CD4-positive, CD25-positive, alpha-beta regulatory T cell (primary cell): Measurements from ENCODE around the gene TMTC4. TPM values are rescaled to one million over a fixed set of nuclear protein-coding genes. Genes with fewer than 3 reads are reported as not detected.

Experiments
- ATAC-seq, 2 donors: fragments of 150-1000 bp; cut with Tn5 transposase; one replicate each; pipeline ENCODE4 v1.10.0; 2021; ENCODE audit warnings: low read depth in 2 of 2, moderate number of reproducible peaks in 2 of 2, moderate library complexity in 1 of 2
- DNase-seq, 3 donors: peaks; one replicate each; pipeline versions ENCODE4 v3.0.0 to v3.0.0-alpha.2; 2012 to 2022; ENCODE audit warnings: mixed read lengths in 1 of 3
- H3K27ac ChIP-seq: one replicate; pipeline ENCODE4 v1.7.0; 2013; ENCODE audit warnings: mild to moderate bottlenecking, low read length; ENCODE audit not compliant: insufficient read depth, poor library complexity, severe bottlenecking
- H3K27me3 ChIP-seq: one replicate; pipeline ENCODE4 v1.7.0; 2013; ENCODE audit warnings: low read length; ENCODE audit not compliant: control insufficient read depth, insufficient read depth
- H3K36me3 ChIP-seq: one replicate; pipeline ENCODE4 v1.7.0; 2013; ENCODE audit warnings: mild to moderate bottlenecking, low read length, moderate library complexity; ENCODE audit not compliant: control insufficient read depth, insufficient read depth
- H3K4me1 ChIP-seq: 2 replicates; pipeline ENCODE4 v1.7.0; 2013; ENCODE audit warnings: mild to moderate bottlenecking, low read length; ENCODE audit not compliant: insufficient read depth, control insufficient read depth, poor library complexity, severe bottlenecking
- H3K4me3 ChIP-seq: one replicate; pipeline ENCODE4 v1.7.0; 2013; ENCODE audit warnings: low read depth, mild to moderate bottlenecking, low read length, moderate library complexity
- H3K9me3 ChIP-seq, 2 experiments: 1 replicate in 1 of 2; 2 replicates in 1 of 2; pipeline ENCODE4 v1.7.0; 2013; ENCODE audit warnings: low read length in 2 of 2, mild to moderate bottlenecking in 1 of 2, moderate library complexity in 1 of 2; ENCODE audit not compliant: control insufficient read depth in 2 of 2
- H3K27ac Mint-ChIP-seq, 3 donors: one replicate each; pipeline ENCODE4 v1.8.0; 2020 to 2022; ENCODE audit warnings: mild to moderate bottlenecking in 3 of 3, mixed read lengths in 3 of 3, moderate library complexity in 2 of 3
- H3K27me3 Mint-ChIP-seq: one replicate; pipeline ENCODE4 v1.8.0; 2022; ENCODE audit warnings: mild to moderate bottlenecking, mixed read lengths
- H3K36me3 Mint-ChIP-seq: one replicate; pipeline ENCODE4 v1.8.0; 2020; ENCODE audit warnings: mixed read lengths
- H3K4me1 Mint-ChIP-seq, 4 donors: one replicate each; pipeline ENCODE4 v1.8.0; 2020 to 2022; ENCODE audit warnings: mixed read lengths in 4 of 4, mild to moderate bottlenecking in 1 of 4
- H3K4me3 Mint-ChIP-seq, 4 donors: one replicate each; pipeline ENCODE4 v1.8.0; 2020 to 2022; ENCODE audit warnings: mild to moderate bottlenecking in 4 of 4, mixed read lengths in 4 of 4, moderate library complexity in 3 of 4
- H3K9me3 Mint-ChIP-seq, 7 donors: one replicate each; pipeline ENCODE4 v1.8.0; 2020 to 2022; ENCODE audit warnings: mixed read lengths in 7 of 7, mild to moderate bottlenecking in 3 of 7, moderate library complexity in 2 of 7
- polyA plus RNA-seq, 4 donors: library from polyadenylated mRNA; unstranded; fragments of 300-500 nt; fragmentation: Illumina TruSeq; gene quantifications; one replicate each; pipeline ENCODE4 v1.2.3, GENCODE V29; 2021
- total RNA-seq: library from RNA; stranded (reverse); gene quantifications from one replicate; pipeline ENCODE4 v1.2.3, GENCODE V29; 2022

Gene TMTC4
- total and polyA plus RNA-seq, 5 donors from 2014 or later = 2.5 to 10.5 (median 5.3) TPM

DNA sequence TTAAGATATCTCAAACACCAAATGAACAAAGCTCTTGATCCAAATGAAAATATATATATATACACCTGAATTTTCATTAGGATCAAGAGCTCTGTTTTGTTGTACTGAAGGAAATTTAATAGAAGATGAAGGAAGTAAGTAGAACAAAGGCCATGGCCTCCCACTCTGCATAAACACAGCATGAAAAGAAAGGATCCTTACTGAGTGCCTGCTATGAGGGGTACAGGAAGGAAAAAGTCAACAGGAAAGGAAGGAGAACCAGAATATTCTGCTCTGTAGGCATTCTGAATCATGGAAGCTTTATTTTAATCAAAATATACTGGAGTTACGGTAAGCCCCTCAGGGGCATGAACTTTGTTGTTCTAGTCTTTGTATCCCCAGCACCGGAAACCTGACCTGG is 22.1 kb downstream of the TMTC4 start:
- H3K27ac Mint-ChIP-seq = no peak overlapping the region
- H3K4me3 Mint-ChIP-seq = no peak overlapping the region
- H3K27me3 Mint-ChIP-seq = no peaks in the 10 kb centered on the region

DNA sequence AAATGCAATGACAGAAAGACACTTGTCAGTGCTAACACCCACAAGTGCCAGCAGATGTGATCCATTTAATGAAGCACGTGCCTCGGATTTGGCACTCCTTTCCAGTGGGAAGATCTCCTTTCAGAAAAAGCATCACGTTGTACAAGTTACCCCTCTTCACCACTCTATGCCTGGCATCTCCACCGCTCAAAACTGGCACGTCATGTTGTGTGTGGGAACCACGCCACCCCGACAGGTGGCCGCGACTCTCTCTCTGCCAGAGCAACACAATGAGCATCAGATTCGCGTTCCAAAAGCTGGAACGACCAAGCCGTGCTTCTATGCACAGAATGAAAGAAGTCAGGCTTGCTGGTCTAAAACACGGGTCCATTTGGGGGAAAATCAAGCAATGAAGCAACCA is 24.3 kb downstream of the TMTC4 start:
- H3K27me3 Mint-ChIP-seq = no peaks in the 10 kb centered on the region
- Histone ChIP-seq H3K4me1 (no peaks in the 10 kb centered on the region), H3K27me3 (no peaks in the 10 kb centered on the region), H3K9me3 (no peaks in the 10 kb centered on the region), H3K4me3 (no peak overlapping the region), H3K36me3 (peaks cover 12% of the 10 kb centered on the region), H3K27ac (no peak overlapping the region)
- H3K36me3 Mint-ChIP-seq = peaks cover 40% of the 10 kb centered on the region
- H3K4me1 Mint-ChIP-seq = peaks cover 0 to 6% (median 0%) of the 10 kb centered on the region in 4 donors
- H3K4me3 Mint-ChIP-seq = no peak overlapping the region
- ATAC-seq = no peak
- DNase-seq = no peak
- no peak overlapping the region for H3K27ac Mint-ChIP-seq
- H3K9me3 Mint-ChIP-seq = no peaks in the 10 kb centered on the region

More for the DNA sequence above, 22.1 kb downstream of the TMTC4 start:
- no peak for ATAC-seq
- Histone ChIP-seq H3K4me1 (no peaks in the 10 kb centered on the region), H3K4me3 (no peak overlapping the region), H3K36me3 (peaks cover 26% of the 10 kb centered on the region), H3K27me3 (no peaks in the 10 kb centered on the region), H3K27ac (no peak overlapping the region), H3K9me3 (no peaks in the 10 kb centered on the region)
- H3K4me1 Mint-ChIP-seq = peaks cover 0 to 3% (median under 1%) of the 10 kb centered on the region in 4 donors
- H3K36me3 Mint-ChIP-seq = peaks cover 43% of the 10 kb centered on the region
- no peaks in the 10 kb centered on the region for H3K9me3 Mint-ChIP-seq
- no peak for DNase-seq

DNA sequence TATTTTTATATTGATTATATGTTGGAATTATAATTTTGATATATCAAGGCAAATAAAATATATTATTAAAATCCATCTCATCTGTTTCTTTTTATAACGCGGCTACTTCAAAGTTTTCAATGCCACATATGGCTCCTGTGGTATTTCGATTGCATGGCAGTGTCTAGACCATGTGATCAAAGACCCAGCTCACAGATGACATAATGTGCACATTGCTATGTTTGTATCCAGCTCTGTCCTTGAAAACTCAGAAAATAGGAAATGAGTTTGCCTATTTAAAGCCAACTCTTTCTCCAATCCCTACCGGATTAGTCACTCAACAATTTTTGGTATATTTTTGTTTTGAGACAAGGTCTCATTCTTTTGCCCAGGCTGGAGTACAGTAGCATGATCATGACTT is 26.2 kb downstream of the TMTC4 start:
- no peak overlapping the region for H3K27ac ChIP-seq
- H3K4me3 Mint-ChIP-seq = no peak overlapping the region
- ATAC-seq (no peak), DNase-seq (no peak)
- H3K9me3 ChIP-seq = no peaks in the 10 kb centered on the region
- H3K27me3 ChIP-seq = no peaks in the 10 kb centered on the region
- peaks cover 7% of the 10 kb centered on the region for H3K36me3 ChIP-seq
- H3K27ac Mint-ChIP-seq = no peak overlapping the region
- no peaks in the 10 kb centered on the region for H3K9me3 Mint-ChIP-seq
- H3K27me3 Mint-ChIP-seq = no peaks in the 10 kb centered on the region
- peaks cover 0 to 6% (median 2%) of the 10 kb centered on the region in 4 donors for H3K4me1 Mint-ChIP-seq
- H3K36me3 Mint-ChIP-seq = peaks cover 38% of the 10 kb centered on the region
- no peaks in the 10 kb centered on the region for H3K4me1 ChIP-seq
- no peak overlapping the region for H3K4me3 ChIP-seq

DNA sequence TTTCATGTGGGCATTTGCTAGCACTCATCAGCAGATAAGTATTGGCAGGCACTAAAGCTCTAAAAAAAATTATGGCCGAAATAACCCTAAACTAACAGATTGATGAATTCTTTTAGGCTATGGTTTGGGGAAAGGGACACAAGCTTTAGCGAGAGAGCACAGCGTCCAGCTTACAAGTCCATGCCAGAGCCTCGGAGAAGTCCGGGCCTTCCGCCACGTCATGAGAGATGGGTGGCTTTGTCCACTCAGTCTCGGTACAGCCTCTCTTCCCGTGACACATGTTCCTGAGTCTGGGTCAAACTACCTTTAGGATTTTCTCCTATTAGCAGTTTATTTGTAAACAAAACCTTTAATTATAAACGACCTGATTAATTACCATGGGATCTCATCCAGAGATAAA is 27.7 kb downstream of the TMTC4 start:
- Mint-ChIP-seq H3K36me3 (peaks cover 40% of the 10 kb centered on the region), H3K27ac (no peak overlapping the region), H3K9me3 (no peaks in the 10 kb centered on the region), H3K4me3 (no peak overlapping the region), H3K4me1 (peaks cover 0 to 9% (median 4%) of the 10 kb centered on the region in 4 donors), H3K27me3 (no peaks in the 10 kb centered on the region)
- Histone ChIP-seq H3K27me3 (no peaks in the 10 kb centered on the region), H3K4me1 (no peaks in the 10 kb centered on the region), H3K27ac (no peak overlapping the region), H3K9me3 (no peaks in the 10 kb centered on the region), H3K36me3 (peaks cover 21% of the 10 kb centered on the region), H3K4me3 (no peak overlapping the region)
- ATAC-seq (no peak), DNase-seq (no peak)

DNA sequence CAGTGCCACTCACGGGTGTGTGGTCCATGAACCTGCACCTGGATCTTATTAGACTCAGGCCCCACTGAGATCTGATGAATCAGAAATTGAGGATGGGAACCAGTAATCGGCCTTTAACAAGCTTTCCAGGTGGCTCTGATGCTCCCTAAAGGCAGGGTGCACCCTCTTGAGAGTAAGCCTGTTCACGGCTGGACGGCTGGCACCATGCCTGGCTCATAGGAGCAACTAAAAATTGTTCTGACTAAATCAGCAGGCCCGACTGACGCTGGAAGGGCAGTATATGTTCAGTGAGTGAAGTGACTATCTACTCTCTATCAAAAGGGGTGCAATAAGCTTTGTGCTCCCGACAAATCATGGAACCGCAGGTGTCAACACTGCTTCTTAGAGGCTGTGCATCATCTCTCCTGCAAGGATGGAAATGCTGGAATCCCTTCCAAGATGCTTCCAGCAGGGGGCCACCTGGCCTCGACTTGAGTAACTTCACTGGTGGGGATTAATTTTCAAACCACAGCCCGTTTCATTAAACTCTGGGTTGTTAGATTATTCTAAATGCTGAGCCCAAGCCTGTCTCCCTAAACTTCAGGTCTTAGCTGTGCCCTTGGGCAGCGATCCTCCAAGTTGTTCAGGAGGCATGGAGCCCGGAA is 28.4 kb downstream of the TMTC4 start:
- no peak for ATAC-seq
- Mint-ChIP-seq H3K9me3 (no peaks in the 10 kb centered on the region), H3K4me3 (no peak overlapping the region), H3K36me3 (peaks cover 41% of the 10 kb centered on the region), H3K27ac (no peak overlapping the region), H3K4me1 (peaks cover 0 to 11% (median 4%) of the 10 kb centered on the region in 4 donors), H3K27me3 (no peaks in the 10 kb centered on the region)
- no peaks in the 10 kb centered on the region for H3K27me3 ChIP-seq
- no peak for DNase-seq
- no peaks in the 10 kb centered on the region for H3K4me1 ChIP-seq
- H3K4me3 ChIP-seq = no peak overlapping the region
- no peak overlapping the region for H3K27ac ChIP-seq
- no peaks in the 10 kb centered on the region for H3K9me3 ChIP-seq
- H3K36me3 ChIP-seq = peaks cover 26% of the 10 kb centered on the region

DNA sequence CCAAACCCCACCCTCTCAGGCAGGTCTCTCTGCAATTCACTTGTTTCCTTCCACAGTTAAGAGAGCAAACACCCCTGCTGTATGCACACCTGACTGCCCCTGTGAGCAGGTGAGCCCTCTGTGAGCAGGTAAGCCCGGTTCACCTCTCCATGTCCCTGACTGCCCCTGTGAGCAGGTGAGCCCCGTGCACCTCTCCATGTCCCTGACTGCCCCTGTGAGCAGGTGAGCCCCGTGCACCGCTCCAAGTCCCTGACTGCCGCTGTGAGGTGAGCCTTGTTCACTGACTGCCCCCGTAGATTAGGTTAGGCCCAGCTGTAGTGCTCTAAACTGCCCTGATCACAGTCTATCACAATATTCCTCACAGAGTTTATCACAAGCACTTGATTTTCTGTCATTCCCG is 29.2 kb downstream of the TMTC4 start:
- H3K36me3 Mint-ChIP-seq = peaks cover 46% of the 10 kb centered on the region
- no peaks in the 10 kb centered on the region for H3K9me3 ChIP-seq
- no peaks in the 10 kb centered on the region for H3K4me1 ChIP-seq
- H3K4me3 ChIP-seq = no peak overlapping the region
- H3K36me3 ChIP-seq = peaks cover 25% of the 10 kb centered on the region
- no peaks in the 10 kb centered on the region for H3K27me3 Mint-ChIP-seq
- ATAC-seq = no peak
- H3K9me3 Mint-ChIP-seq = no peaks in the 10 kb centered on the region
- no peak overlapping the region for H3K27ac Mint-ChIP-seq
- no peak overlapping the region for H3K4me3 Mint-ChIP-seq
- H3K27ac ChIP-seq = no peak overlapping the region
- no peak for DNase-seq
- peaks cover 0 to 11% (median 4%) of the 10 kb centered on the region in 4 donors for H3K4me1 Mint-ChIP-seq
- no peaks in the 10 kb centered on the region for H3K27me3 ChIP-seq

DNA sequence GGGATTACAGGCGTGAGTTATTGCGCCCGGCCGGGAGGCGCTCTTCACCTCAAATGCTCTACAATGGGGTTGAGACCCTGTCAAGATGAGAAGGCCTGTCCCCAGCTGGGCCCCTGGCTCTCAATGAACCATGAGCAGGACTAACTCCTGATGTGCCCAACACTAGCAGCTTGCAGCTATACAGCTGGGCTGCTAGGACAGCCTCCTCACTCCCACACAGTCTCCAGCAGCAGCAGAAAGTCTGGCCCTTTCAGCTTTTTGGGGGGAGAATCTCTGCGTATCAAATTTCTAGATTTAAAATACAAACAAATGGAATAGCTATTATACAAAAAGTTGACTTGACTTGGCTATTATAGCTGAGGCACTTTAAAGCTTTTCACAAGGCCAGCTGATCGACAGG is 30.2 kb downstream of the TMTC4 start:
- ATAC-seq (no peak), DNase-seq (no peak)
- Histone ChIP-seq H3K9me3 (no peaks in the 10 kb centered on the region), H3K4me1 (no peaks in the 10 kb centered on the region), H3K4me3 (no peak overlapping the region), H3K36me3 (peaks cover 23% of the 10 kb centered on the region), H3K27me3 (no peaks in the 10 kb centered on the region), H3K27ac (no peak overlapping the region)
- Mint-ChIP-seq H3K4me3 (no peak overlapping the region), H3K27me3 (no peaks in the 10 kb centered on the region), H3K36me3 (peaks cover 39% of the 10 kb centered on the region), H3K9me3 (no peaks in the 10 kb centered on the region), H3K27ac (no peak overlapping the region), H3K4me1 (peaks cover 0 to 8% (median 4%) of the 10 kb centered on the region in 4 donors)

DNA sequence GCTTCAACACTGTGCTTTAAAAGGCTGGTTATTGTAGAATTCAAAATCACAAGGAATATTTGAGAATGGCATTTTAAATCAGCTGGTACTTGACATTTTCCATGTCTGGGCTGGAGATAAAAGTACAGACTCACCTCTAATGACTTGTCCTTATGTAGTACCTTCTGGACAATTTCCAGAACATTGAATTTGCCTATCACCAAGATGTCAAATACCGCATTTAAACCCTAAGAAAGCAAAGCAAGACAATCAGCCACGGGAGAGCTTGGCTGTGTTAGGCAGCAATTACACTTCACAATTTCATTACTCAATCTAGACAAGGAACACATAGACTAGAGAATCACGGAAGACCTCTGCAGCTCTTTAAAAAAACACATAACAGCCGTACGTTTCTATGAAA is 36.8 kb downstream of the TMTC4 start:
- H3K36me3 ChIP-seq = peaks cover 70% of the 10 kb centered on the region
- no peaks in the 10 kb centered on the region for H3K27me3 ChIP-seq
- no peak overlapping the region for H3K4me3 ChIP-seq
- H3K4me1 ChIP-seq = no peaks in the 10 kb centered on the region
- peaks cover 57% of the 10 kb centered on the region for H3K36me3 Mint-ChIP-seq
- H3K27ac Mint-ChIP-seq = no peak overlapping the region
- ATAC-seq = no peak
- H3K9me3 Mint-ChIP-seq = no peaks in the 10 kb centered on the region
- H3K4me1 Mint-ChIP-seq = peaks cover 0 to 5% (median 2%) of the 10 kb centered on the region in 4 donors
- H3K27ac ChIP-seq = no peak overlapping the region
- no peak for DNase-seq
- no peaks in the 10 kb centered on the region for H3K9me3 ChIP-seq
- H3K4me3 Mint-ChIP-seq = no peak overlapping the region
- H3K27me3 Mint-ChIP-seq = no peaks in the 10 kb centered on the region
